ENCODE data around the gene USP28. TPM values are rescaled to one million over a fixed set of nuclear protein-coding genes. Genes with fewer than 3 reads are reported as not detected.
"Not testable (repeated sequence)": the region's sequence is repeated elsewhere in the genome, so short reads cannot be mapped to it uniquely, and the experiment has no call there.

Gene USP28, protein sequence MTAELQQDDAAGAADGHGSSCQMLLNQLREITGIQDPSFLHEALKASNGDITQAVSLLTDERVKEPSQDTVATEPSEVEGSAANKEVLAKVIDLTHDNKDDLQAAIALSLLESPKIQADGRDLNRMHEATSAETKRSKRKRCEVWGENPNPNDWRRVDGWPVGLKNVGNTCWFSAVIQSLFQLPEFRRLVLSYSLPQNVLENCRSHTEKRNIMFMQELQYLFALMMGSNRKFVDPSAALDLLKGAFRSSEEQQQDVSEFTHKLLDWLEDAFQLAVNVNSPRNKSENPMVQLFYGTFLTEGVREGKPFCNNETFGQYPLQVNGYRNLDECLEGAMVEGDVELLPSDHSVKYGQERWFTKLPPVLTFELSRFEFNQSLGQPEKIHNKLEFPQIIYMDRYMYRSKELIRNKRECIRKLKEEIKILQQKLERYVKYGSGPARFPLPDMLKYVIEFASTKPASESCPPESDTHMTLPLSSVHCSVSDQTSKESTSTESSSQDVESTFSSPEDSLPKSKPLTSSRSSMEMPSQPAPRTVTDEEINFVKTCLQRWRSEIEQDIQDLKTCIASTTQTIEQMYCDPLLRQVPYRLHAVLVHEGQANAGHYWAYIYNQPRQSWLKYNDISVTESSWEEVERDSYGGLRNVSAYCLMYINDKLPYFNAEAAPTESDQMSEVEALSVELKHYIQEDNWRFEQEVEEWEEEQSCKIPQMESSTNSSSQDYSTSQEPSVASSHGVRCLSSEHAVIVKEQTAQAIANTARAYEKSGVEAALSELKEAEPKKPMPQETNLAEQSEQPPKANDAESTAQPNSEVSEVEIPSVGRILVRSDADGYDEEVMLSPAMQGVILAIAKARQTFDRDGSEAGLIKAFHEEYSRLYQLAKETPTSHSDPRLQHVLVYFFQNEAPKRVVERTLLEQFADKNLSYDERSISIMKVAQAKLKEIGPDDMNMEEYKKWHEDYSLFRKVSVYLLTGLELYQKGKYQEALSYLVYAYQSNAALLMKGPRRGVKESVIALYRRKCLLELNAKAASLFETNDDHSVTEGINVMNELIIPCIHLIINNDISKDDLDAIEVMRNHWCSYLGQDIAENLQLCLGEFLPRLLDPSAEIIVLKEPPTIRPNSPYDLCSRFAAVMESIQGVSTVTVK
- 34.8 and 38.4 TPM in 2 replicates for total RNA-seq

DNA sequence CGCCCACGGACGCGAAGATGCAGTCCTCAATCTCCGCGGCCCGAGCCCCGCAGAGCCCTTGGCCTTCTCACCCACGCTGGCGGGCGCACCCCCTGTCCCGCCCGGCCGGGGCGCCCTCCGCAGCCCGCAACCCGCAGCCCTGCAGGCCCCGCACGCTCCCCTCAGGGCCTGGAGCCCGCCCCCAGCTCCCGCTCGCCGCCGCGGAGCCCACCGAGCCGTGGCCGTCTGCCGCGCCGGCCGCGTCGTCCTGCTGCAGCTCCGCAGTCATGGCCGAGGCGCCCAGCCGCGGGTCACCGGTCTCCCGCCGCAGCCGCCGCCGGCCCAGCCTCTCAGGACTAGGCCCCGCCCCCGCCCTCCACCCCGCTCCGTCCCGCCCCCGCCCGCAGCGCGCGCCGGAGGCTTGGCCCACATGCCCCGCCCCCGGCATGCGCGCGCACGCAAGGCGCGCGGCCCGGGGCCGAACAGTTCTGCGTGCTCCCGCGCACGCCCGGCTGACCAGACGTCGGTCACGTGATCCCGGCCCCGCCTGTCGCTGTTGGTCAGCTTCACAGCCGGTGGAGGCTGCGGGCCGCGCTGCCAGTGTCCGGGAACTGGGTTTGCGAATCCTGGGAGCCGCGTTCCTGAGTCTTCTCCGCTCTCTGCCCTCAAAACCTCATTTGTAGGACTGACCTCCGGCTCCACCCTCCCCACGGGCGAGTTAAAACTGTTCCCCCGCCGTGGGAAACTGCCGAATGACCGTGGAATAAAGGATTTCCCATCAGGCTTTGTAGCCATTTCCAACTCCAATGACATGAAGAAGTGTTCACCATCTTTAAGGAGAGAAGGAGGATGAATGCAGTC is at the start of gene USP28:
Gene USP28, minus strand, starts transcription at position 339 of the 840 bp plus-strand sequence. Its CDS starts 71 bp downstream, at position 268.
- peak; percentile 77 for DNase-seq (ENCODE audit: low spot score)
- H3K4me3 Mint-ChIP-seq (ENCODE audit: low read depth): peak within 1 kb of the TSS; percentile 98
- intact Hi-C loops (cut with micrococcal nuclease): loop anchor here (1.0 to 2.0 kb wide), 3 partner anchors 69 to 525 kb away; partner anchors contain the start of genes C11orf71, RBM7 and ZW10
- H3K36me3 Mint-ChIP-seq (ENCODE audit: low read depth): peaks cover 25% of the 10 kb centered on the region
- H3K9me3 Mint-ChIP-seq: peaks cover 3% of the 10 kb centered on the region
- peaks cover 46% of the 10 kb centered on the region for H3K4me1 Mint-ChIP-seq (ENCODE audit: low read depth)
- no peaks in the 10 kb centered on the region for H3K27me3 Mint-ChIP-seq (ENCODE audit: low read depth)
- peak within 1 kb of the TSS; percentile 98 for H3K27ac Mint-ChIP-seq

DNA sequence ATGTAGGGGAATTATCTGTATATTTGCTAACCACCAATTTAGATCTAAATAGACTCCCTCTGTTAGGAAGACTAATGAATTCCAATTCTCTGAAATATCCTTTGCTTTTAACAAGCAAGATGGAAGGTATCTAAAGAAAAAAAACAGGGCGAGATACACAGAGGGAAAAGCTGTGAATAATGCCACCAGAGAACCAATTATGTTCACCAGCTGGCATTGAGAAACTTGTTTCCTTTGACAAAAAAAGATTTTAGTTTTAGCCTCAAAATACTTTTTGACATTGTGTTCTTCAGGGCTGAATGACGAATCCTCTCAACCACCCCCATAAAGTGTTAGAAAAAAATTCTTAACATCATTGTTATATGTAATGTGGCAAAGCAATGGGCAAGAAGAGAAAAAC is 48.2 kb upstream of the USP28 start:
- H3K4me1 Mint-ChIP-seq (ENCODE audit: low read depth): no peaks in the 10 kb centered on the region
- no peaks in the 10 kb centered on the region for H3K27me3 Mint-ChIP-seq (ENCODE audit: low read depth)
- no peak overlapping the region for H3K27ac Mint-ChIP-seq
- H3K4me3 Mint-ChIP-seq (ENCODE audit: low read depth): no peak overlapping the region
- no peaks in the 10 kb centered on the region for H3K36me3 Mint-ChIP-seq (ENCODE audit: low read depth)
- intact Hi-C loops (cut with micrococcal nuclease): no loop called here
- H3K9me3 Mint-ChIP-seq: no peaks in the 10 kb centered on the region
- DNase-seq (ENCODE audit: low spot score): no peak

DNA sequence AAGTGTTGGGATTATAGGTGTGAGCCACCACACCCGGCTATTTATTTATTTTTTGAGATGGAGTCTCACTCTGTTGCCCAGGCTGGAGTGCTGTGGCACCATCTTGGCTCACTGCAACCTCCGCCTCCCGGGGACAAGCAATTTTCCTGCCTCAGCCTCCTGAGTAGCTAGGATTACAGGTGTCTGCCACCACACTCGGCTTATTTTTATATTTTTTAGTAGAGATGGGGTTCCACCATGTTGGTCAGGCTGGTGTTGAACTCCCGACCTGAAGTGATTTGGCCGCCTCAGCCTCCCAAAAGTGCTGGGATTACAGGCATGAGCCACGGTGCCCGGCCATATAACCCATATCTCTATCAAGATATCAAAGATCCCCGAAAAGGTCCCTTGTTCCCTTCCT is 36.1 kb upstream of the USP28 start:
- intact Hi-C loops (cut with micrococcal nuclease); H3K9me3 Mint-ChIP-seq; H3K4me1 Mint-ChIP-seq (ENCODE audit: low read depth); H3K4me3 Mint-ChIP-seq (ENCODE audit: low read depth); H3K27ac Mint-ChIP-seq; H3K36me3 Mint-ChIP-seq (ENCODE audit: low read depth); DNase-seq (ENCODE audit: low spot score): not testable (repeated sequence)
- peaks cover 20% of the 10 kb centered on the region for H3K27me3 Mint-ChIP-seq (ENCODE audit: low read depth)

DNA sequence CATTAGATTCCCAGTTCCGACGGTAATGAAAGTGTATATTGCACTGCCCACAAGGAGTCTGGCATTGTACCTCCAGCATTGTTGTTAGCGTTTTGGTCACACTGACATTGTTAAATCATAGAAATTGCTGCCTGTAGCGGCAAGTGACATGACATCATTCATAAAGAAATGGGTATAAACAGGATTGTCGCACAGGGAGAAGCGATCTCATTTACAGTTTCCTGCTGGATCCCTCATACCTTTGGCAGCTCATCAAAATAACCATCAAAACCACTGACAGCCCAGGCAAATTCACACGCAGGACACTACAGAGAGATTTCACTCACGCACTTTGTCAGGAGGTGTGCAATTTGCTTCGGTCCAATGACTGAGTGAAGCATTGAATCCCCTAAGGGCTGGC is 32.7 kb upstream of the USP28 start:
- no peak overlapping the region for H3K27ac Mint-ChIP-seq
- H3K27me3 Mint-ChIP-seq (ENCODE audit: low read depth): peaks cover 19% of the 10 kb centered on the region
- H3K4me3 Mint-ChIP-seq (ENCODE audit: low read depth): no peak overlapping the region
- no peaks in the 10 kb centered on the region for H3K9me3 Mint-ChIP-seq
- no peak for DNase-seq (ENCODE audit: low spot score)
- intact Hi-C loops (cut with micrococcal nuclease): no loop called here
- H3K36me3 Mint-ChIP-seq (ENCODE audit: low read depth): no peaks in the 10 kb centered on the region
- H3K4me1 Mint-ChIP-seq (ENCODE audit: low read depth): no peaks in the 10 kb centered on the region

DNA sequence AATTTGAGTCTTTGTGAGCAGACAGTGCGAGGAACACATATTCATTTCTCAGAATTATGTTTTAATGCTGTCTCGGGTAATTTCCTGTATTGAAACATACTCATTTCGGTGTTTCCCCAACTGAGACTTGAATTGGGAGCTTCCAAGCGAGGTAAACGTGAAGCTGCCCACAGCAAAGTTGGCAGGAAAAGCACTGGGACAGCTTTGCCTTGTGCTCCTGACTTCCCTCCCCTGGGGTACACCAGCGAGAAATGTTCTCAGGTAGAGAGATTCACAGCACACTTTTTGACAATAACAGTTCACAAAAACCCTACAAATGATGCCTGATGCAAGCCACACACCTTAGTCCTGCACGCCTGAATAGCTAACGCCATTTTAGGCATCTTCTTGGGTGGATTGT is 32.3 kb upstream of the USP28 start:
- H3K4me3 Mint-ChIP-seq (ENCODE audit: low read depth): no peak overlapping the region

DNA sequence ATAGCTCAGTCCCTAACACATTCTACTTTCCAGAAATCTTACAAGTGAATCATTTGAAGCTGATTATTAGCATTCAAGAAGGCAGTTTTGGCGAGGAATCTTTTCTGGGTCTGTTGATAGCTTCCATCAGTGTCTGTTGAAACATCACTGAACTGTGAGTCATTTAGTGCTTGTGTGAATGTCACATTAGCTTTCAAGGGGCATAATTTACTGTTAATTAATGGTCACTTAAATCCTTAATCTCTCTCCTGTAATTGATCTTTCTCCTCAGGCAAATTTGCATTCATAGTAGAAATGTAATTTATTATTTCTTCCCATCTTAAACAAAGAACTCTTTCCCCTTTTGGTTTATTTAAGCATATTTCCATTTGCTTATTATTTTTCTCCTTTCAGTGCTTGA is 31.8 kb upstream of the USP28 start:
- H3K36me3 Mint-ChIP-seq (ENCODE audit: low read depth): no peaks in the 10 kb centered on the region
- no peaks in the 10 kb centered on the region for H3K4me1 Mint-ChIP-seq (ENCODE audit: low read depth)
- no peak for DNase-seq (ENCODE audit: low spot score)
- no peaks in the 10 kb centered on the region for H3K9me3 Mint-ChIP-seq
- H3K27me3 Mint-ChIP-seq (ENCODE audit: low read depth): peaks cover 24% of the 10 kb centered on the region
- H3K4me3 Mint-ChIP-seq (ENCODE audit: low read depth): no peak overlapping the region
- intact Hi-C loops (cut with micrococcal nuclease): no loop called here
- no peak overlapping the region for H3K27ac Mint-ChIP-seq

More for the DNA sequence above, 32.3 kb upstream of the USP28 start:
- no peaks in the 10 kb centered on the region for H3K4me1 Mint-ChIP-seq (ENCODE audit: low read depth)
- no peak overlapping the region for H3K27ac Mint-ChIP-seq
- intact Hi-C loops (cut with micrococcal nuclease): no loop called here
- DNase-seq (ENCODE audit: low spot score): no peak
- H3K27me3 Mint-ChIP-seq (ENCODE audit: low read depth): peaks cover 21% of the 10 kb centered on the region
- H3K36me3 Mint-ChIP-seq (ENCODE audit: low read depth): no peaks in the 10 kb centered on the region
- no peaks in the 10 kb centered on the region for H3K9me3 Mint-ChIP-seq

DNA sequence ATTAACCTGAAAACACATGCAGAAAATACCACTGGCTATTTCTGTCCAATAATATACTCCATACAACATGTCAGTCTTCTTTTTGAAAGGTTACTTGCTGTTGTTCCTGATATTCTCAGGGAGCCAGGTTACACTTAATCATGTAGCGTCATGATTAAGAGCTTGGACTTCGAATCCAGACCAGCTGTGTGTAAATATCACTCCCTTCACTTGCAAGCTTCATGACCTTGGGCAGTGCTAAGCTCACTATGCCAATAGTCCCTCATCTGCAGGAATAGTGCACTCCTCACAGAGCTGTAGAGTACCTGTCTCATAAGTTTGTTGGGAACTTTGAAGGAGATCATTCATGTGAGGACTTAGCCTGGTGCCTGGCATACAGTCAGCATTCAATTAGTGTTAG is 31.1 kb upstream of the USP28 start:
- no peak for DNase-seq (ENCODE audit: low spot score)
- intact Hi-C loops (cut with micrococcal nuclease): no loop called here
- no peaks in the 10 kb centered on the region for H3K36me3 Mint-ChIP-seq (ENCODE audit: low read depth)
- peaks cover 27% of the 10 kb centered on the region for H3K27me3 Mint-ChIP-seq (ENCODE audit: low read depth)
- H3K4me3 Mint-ChIP-seq (ENCODE audit: low read depth): no peak overlapping the region
- H3K27ac Mint-ChIP-seq: no peak overlapping the region
- no peaks in the 10 kb centered on the region for H3K4me1 Mint-ChIP-seq (ENCODE audit: low read depth)
- H3K9me3 Mint-ChIP-seq: no peaks in the 10 kb centered on the region

DNA sequence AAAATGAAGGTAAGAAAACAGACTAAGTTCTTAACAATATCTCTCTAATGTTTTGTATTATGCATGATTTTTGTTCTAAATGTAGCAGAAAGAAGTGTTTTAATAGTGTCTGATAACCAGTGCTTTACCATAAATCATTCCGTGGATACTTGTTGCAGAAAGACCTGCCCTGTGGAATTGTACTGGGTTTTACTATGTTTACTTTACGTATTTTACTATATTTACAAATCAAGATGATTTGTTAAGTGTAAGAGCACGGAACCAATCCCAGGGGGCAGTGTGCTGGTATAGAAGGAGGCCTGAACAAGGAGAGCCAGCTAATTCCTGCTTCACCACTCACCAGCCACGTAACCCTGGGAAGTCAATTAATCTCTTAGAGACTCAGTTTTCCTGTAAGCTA is 30.7 kb upstream of the USP28 start:
- no peak for DNase-seq (ENCODE audit: low spot score)
- H3K36me3 Mint-ChIP-seq (ENCODE audit: low read depth): no peaks in the 10 kb centered on the region
- peaks cover 27% of the 10 kb centered on the region for H3K27me3 Mint-ChIP-seq (ENCODE audit: low read depth)
- H3K4me1 Mint-ChIP-seq (ENCODE audit: low read depth): no peaks in the 10 kb centered on the region
- H3K9me3 Mint-ChIP-seq: no peaks in the 10 kb centered on the region
- no peak overlapping the region for H3K27ac Mint-ChIP-seq
- intact Hi-C loops (cut with micrococcal nuclease): no loop called here
- H3K4me3 Mint-ChIP-seq (ENCODE audit: low read depth): no peak overlapping the region

DNA sequence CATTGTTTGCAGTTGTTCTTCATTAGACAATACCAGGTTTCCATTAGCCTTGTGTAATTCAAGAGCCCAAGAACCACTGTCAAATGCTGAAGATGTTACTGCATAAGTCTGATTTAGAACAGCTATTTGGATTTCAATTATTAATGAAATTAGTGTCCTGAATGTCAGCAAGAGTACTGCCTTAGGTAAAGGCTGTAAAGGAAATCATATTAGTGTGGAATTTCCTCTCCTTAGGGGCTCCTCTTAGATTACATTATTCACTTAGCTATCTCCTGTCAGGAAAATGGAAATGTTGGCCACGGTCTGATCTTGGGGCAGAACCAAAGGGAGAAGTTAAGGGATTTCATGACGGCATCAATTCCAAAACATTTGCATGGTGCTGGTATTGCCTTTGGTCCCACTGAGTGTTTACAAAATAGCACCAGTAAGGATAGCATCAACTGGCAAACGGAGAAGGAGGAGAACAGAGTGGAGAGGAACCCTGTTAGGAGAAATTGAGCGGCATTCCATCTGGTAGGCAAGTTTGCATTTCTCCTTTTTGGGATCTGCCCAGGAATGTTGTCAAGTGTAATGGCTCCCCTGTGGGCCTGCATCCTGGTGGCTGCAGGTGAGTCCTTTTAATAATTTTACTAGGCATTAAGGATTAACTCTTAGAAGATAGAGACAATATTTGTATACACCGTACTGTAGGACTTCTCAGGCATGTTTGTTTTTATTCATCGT is 29.2 kb upstream of the USP28 start, which contains the start of gene HTR3B:
Gene HTR3B, plus strand, starts transcription at position 418 of the 723 bp plus-strand sequence. Its CDS starts 138 bp downstream, at position 556.
- no peak for DNase-seq (ENCODE audit: low spot score)
- Mint-ChIP-seq H3K27me3 (ENCODE audit: low read depth) (peaks cover 29% of the 10 kb centered on the region), H3K36me3 (ENCODE audit: low read depth) (no peaks in the 10 kb centered on the region), H3K4me3 (ENCODE audit: low read depth) (no peak within 1 kb of the TSS), H3K4me1 (ENCODE audit: low read depth) (no peaks in the 10 kb centered on the region), H3K27ac (no peak within 1 kb of the TSS), H3K9me3 (no peaks in the 10 kb centered on the region)
- intact Hi-C loops (cut with micrococcal nuclease): no loop called here

DNA sequence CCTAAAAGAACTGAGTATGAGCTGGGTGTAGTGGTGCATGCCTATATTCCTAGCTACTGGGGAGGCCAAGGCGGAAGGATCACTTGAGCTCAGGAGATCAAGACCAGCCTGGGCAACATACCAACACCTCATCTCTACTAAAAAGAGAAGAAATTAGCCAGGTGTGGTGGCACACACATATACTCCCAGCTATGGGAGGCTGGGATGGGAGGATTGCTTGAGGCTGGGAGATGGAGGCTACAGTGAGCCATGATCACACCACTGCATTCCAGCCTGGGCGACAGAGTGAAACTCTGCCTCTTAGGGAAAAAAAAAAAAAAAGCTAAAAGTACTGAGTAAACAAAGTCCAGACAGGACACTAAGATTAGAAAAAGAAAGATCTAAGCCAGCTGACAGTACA is 25.8 kb upstream of the USP28 start:
- peaks cover 19% of the 10 kb centered on the region for H3K27me3 Mint-ChIP-seq (ENCODE audit: low read depth)
- H3K4me3 Mint-ChIP-seq (ENCODE audit: low read depth): no peak overlapping the region
- H3K36me3 Mint-ChIP-seq (ENCODE audit: low read depth): no peaks in the 10 kb centered on the region
- no peak overlapping the region for H3K27ac Mint-ChIP-seq
- no peaks in the 10 kb centered on the region for H3K4me1 Mint-ChIP-seq (ENCODE audit: low read depth)
- no peaks in the 10 kb centered on the region for H3K9me3 Mint-ChIP-seq
- intact Hi-C loops (cut with micrococcal nuclease): no loop called here
- no peak for DNase-seq (ENCODE audit: low spot score)

DNA sequence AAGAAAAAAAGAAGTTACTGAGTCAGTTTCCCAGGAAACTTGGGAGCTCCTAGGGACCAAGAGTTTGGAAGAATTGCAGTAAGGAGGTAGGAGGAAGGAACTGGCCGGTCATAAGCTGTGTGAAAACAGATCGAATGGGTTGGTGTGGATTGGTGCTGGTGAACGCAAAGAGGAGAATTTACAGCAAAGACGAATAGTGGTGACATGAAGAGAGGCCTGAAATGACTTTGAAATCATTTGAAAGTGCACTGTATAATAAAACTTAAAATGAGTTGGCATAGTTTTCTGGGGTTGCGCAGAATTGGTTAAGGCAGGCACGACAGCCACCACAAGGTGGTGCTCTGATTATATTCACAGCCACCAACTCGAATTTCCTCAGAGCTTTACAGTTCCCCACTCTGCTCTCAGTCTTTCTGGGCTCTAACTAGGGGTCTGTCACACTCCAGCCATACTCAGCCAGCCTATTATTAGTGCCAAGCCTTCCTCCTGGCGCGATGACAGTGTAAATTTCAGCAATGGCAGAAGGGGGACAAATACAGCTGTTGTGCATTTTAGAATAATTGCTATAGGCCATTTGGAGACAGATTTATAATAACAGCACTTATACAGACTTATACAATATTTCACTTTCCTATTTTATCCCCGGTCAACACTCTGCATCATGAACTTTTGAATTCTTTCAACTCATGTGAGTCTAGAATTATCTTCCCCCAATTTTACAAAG is 20.9 kb upstream of the USP28 start:
- H3K4me3 Mint-ChIP-seq (ENCODE audit: low read depth): no peak overlapping the region
- H3K27me3 Mint-ChIP-seq (ENCODE audit: low read depth): peaks cover 9% of the 10 kb centered on the region
- H3K27ac Mint-ChIP-seq: no peak overlapping the region
- H3K4me1 Mint-ChIP-seq (ENCODE audit: low read depth): peaks cover 3% of the 10 kb centered on the region
- intact Hi-C loops (cut with micrococcal nuclease): loop anchor here (2.0 kb wide), 1 partner anchor 364 kb away; no protein-coding TSS in a partner anchor
- DNase-seq (ENCODE audit: low spot score): no peak
- H3K36me3 Mint-ChIP-seq (ENCODE audit: low read depth): no peaks in the 10 kb centered on the region
- no peaks in the 10 kb centered on the region for H3K9me3 Mint-ChIP-seq

Data from activated T-helper 2 cell treated with anti-CD3 and anti-CD28 coated beads, Interferon-gamma antibody, Interleukin-2, Interleukin-4, amounts not matched to agents 10 μg/mL and 5 μg/mL and 100 μg/mL, durations not matched to agents 14 hours and 24 hours and 36 hours (primary cell).